Measurements from ENCODE around the gene MYO5B.

GRCh38 chr18:50065039-50065438 lies 129.9 kb downstream of the MYO5B start:
- no peak for TF ChIP-seq GATA2 (IDR thresholded peaks at IDR 0.05; ENCODE audit: low read depth, low read length)
- no peak for TF ChIP-seq GATA3 (IDR thresholded peaks at IDR 0.05; ENCODE audit: low read depth, low read length)

Data from SH-SY5Y (cell line).